HG03108 (cell line): ENCODE results near the gene CNOT1.
A peak's percentile ranks its signal among the peaks of the same experiment; 100 is the strongest.
"Not testable (repeated sequence)": the region's sequence is repeated elsewhere in the genome, so short reads cannot be mapped to it uniquely, and the experiment has no call there.

ENCODE experiments used
- ATAC-seq: cut with Tn5 transposase; IDR thresholded peaks from one replicate; pipeline ENCODE4 v1.9.1; 2021; ENCODE audit warnings: moderate library complexity; ENCODE audit not compliant: unreplicated experiment

The CNOT1 gene

GRCh38 chr16:58503863-58504688, 125.5 kb downstream of the CNOT1 start:
- no peak for ATAC-seq

GRCh38 chr16:58503166-58503862, 126.3 kb downstream of the CNOT1 start:
- no peak for ATAC-seq

GRCh38 chr16:58502217-58502921, 127.3 kb downstream of the CNOT1 start:
- no peak for ATAC-seq

GRCh38 chr16:58501242-58502131, 128.1 kb downstream of the CNOT1 start:
- no peak for ATAC-seq

GRCh38 chr16:58500430-58501241, 129.0 kb downstream of the CNOT1 start:
- no peak for ATAC-seq

GRCh38 chr16:58499615-58500351, 129.8 kb downstream of the CNOT1 start, which contains the start of gene NDRG4:
Gene NDRG4, plus strand, starts transcription at chr16:58500143. Its CDS starts 106 bp downstream, at chr16:58500249.
- no peak for ATAC-seq

- no peak for ATAC-seq
Measured at GRCh38 chr16:58499092-58499511, 130.5 kb downstream of the CNOT1 start.

GRCh38 chr16:58498341-58499091, 131.1 kb downstream of the CNOT1 start:
- ATAC-seq: no peak

- no peak for ATAC-seq
Measured at GRCh38 chr16:58497935-58498334, 131.7 kb downstream of the CNOT1 start.

GRCh38 chr16:58497468-58497867, 132.2 kb downstream of the CNOT1 start:
- no peak for ATAC-seq

GRCh38 chr16:58495521-58496331, 133.9 kb downstream of the CNOT1 start:
- ATAC-seq: no peak

- peak; percentile 53 for ATAC-seq
Measured at GRCh38 chr16:58494981-58495520, 134.6 kb downstream of the CNOT1 start.

GRCh38 chr16:58493756-58494431, 135.7 kb downstream of the CNOT1 start:
- ATAC-seq: no peak

GRCh38 chr16:58492735-58493134, 136.9 kb downstream of the CNOT1 start:
- ATAC-seq: no peak

GRCh38 chr16:58492066-58492465, 137.6 kb downstream of the CNOT1 start:
- ATAC-seq: no peak

GRCh38 chr16:58490539-58490938, 139.1 kb downstream of the CNOT1 start:
- not testable (repeated sequence) for ATAC-seq

- ATAC-seq: no peak
Measured at GRCh38 chr16:58490065-58490464, 139.6 kb downstream of the CNOT1 start.
